SU-DHL-6 (cell line): ENCODE results near the gene POMGNT2.

Source experiments
- EZH2phosphoT487 ChIP-seq: fragments of 200-600 bp; sonication (generic), shearing (Covaris generic); conservative IDR thresholded peaks from 2 replicates; pipeline ENCODE4 v1.6.1; 2018; ENCODE audit warnings: mild to moderate bottlenecking, antibody characterized with exemption, low read length, moderate library complexity, mixed read lengths
- TF ChIP-seq, protein P1 (sequence below): fragments of 200-600 bp; sonication (generic); IDR thresholded peaks from one replicate; pipeline ENCODE4 v1.5.1; 2017; ENCODE audit warnings: antibody characterized with exemption, mild to moderate bottlenecking, low read length, moderate library complexity; ENCODE audit not compliant: insufficient read depth, poor library complexity, severe bottlenecking

- TF ChIP-seq, protein P1, sequence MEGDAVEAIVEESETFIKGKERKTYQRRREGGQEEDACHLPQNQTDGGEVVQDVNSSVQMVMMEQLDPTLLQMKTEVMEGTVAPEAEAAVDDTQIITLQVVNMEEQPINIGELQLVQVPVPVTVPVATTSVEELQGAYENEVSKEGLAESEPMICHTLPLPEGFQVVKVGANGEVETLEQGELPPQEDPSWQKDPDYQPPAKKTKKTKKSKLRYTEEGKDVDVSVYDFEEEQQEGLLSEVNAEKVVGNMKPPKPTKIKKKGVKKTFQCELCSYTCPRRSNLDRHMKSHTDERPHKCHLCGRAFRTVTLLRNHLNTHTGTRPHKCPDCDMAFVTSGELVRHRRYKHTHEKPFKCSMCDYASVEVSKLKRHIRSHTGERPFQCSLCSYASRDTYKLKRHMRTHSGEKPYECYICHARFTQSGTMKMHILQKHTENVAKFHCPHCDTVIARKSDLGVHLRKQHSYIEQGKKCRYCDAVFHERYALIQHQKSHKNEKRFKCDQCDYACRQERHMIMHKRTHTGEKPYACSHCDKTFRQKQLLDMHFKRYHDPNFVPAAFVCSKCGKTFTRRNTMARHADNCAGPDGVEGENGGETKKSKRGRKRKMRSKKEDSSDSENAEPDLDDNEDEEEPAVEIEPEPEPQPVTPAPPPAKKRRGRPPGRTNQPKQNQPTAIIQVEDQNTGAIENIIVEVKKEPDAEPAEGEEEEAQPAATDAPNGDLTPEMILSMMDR: no peak
- no peak for TF ChIP-seq EZH2phosphoT487
Observed at GRCh38 chr3:43153216-43154083, 47.6 kb upstream of the POMGNT2 start.
